GM18867 (cell line): ENCODE measurements around the gene SYDE2.

Source experiments
- ATAC-seq: cut with Tn5 transposase; IDR thresholded peaks from one replicate; pipeline ENCODE4 v1.9.1; 2021; ENCODE audit warnings: mild to moderate bottlenecking, moderate library complexity; ENCODE audit not compliant: unreplicated experiment

SYDE2 gene

GRCh38 chr1:85125891-85126290 lies 74.9 kb downstream of the SYDE2 start:
- no peak for ATAC-seq

DNA sequence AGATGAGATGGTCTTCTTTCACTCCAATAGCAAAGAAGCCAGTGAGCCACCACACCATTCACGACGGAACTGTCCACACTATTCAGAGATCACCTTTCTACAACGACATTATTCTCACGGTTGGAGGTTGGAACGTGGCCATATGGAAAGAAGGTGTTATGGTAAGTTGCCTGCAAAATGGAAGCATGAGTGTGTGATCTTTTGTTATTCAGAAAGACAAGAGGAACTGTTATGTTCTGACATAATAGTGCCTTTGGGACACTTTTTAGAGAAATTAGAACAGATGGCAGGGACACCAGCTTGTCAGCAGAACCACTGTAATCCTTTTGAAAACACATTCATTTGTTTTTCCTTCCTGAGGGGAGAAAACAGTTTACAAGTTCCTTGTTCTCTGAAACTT lies 76.7 kb downstream of the SYDE2 start:
- ATAC-seq: no peak

- no peak for ATAC-seq
Observed at GRCh38 chr1:85122169-85122568, 78.6 kb downstream of the SYDE2 start.

GRCh38 chr1:85121744-85122143 lies 79.1 kb downstream of the SYDE2 start:
- no peak for ATAC-seq

GRCh38 chr1:85118751-85119150 lies 82.1 kb downstream of the SYDE2 start:
- ATAC-seq: no peak

- no peak for ATAC-seq
Observed at GRCh38 chr1:85116856-85117255, 84.0 kb downstream of the SYDE2 start.

- no peak for ATAC-seq
Observed at GRCh38 chr1:85115933-85116332, 84.9 kb downstream of the SYDE2 start.

DNA sequence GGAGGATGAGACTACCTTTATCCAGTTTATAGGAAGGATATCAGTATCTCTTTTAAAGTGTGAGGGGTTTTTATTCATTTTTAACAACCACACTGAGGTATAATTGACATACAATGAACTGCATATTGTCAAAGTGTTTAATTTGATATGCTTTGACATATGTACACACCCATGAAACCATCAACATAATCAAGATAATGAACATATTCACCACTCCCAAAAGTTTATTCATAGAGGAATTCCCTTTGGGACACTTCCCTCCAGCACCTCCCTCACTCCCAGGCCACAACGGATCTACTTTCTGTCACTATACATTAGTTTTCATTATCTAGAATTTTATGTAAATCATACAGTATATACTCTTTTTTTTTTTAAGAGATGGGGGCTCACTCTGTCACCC lies 89.1 kb downstream of the SYDE2 start:
- no peak for ATAC-seq

DNA sequence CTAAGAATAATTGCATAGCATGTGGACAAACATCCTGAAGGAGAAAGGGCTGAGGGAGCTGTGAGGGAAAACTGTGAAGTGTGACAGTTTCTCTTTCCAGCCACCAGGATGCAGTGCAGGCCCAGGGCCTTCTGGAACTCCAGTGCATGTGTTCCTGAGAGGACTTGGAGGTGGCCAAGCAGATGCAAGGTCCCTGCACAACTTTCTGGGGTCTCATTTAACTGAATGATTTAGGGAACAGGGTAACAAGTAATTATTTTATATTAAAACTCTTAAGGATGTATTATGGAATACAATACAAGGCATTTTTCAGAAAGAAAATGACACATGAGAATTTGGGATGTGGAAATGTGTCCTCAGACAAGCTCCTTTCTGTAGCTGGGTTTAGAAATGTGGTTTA lies 91.3 kb downstream of the SYDE2 start:
- ATAC-seq: no peak
